HepG2 (cell line): ENCODE data around the gene TBC1D4. TPM values are rescaled to one million over a fixed set of nuclear protein-coding genes. Genes with fewer than 3 reads are reported as not detected.

ENCODE experiments used
- ATAC-seq: fragments of 200-7000 bp; cut with Tn5 transposase; 3 replicates; pipeline ENCODE4 v1.9.1; 2020; ENCODE audit warnings: mild to moderate bottlenecking, moderate library complexity
- BruUV-seq: library from RNA; stranded (reverse); fragments of 400-500 nt; replicated peaks from 2 replicates; lab custom pipeline; 2021; lab: Mats Ljungman, UMichigan
- CTCF ChIA-PET: fragments of 300-600 bp; formaldehyde crosslinking; extraction: SDS; loops from one replicate; lab custom pipeline; 2021; ENCODE audit warnings: low total read pairs, inconsistent platforms, low intra/inter-chr PET ratio; lab: Yijun Ruan, JAX
- POLR2A ChIA-PET: fragments of 350-600 bp; sonication (Branson Sonifier 250); formaldehyde crosslinking; loops from one replicate; lab custom pipeline; 2020; ENCODE audit warnings: antibody characterized with exemption, inconsistent platforms; lab: Yijun Ruan, JAX
- DNase-seq: peaks from one replicate; pipeline ENCODE4 v3.0.0-alpha.2; 2015; ENCODE audit warnings: low spot score
- FAIRE-seq: peaks from 3 replicates; lab custom pipeline; 2011; peaks lifted over from hg19 to GRCh38; lab: Jason Lieb, UNC
- H2AFZ ChIP-seq: one replicate; pipeline ENCODE4 v1.6.1; 2011; ENCODE audit warnings: low read length, inconsistent platforms
- H3K27ac ChIP-seq: fragments of 300-600 bp; 3 replicates; pipeline ENCODE4 v1.8.0; 2011; ENCODE audit warnings: mixed run types, mild to moderate bottlenecking, mixed read lengths, low read length, inconsistent platforms; ENCODE audit not compliant: insufficient read depth; ENCODE audit errors: extremely low read length
- H3K27me3 ChIP-seq, 2 experiments: fragments of 200-600 bp in 1 of 2; 2 replicates in 1 of 2; 3 replicates in 1 of 2; pipeline versions ENCODE4 v1.6.0 to v1.8.0; 2011; ENCODE audit warnings: low read length in 2 of 2, mild to moderate bottlenecking in 2 of 2, moderate library complexity in 2 of 2, inconsistent platforms in 1 of 2; ENCODE audit not compliant: insufficient read depth in 2 of 2, control insufficient read depth in 1 of 2
- H3K36me3 ChIP-seq, 2 experiments: fragments of 200-600 bp in 1 of 2; replicated peaks in 1 of 2; 2 replicates in 1 of 2; 3 replicates in 1 of 2; pipeline versions ENCODE4 v1.5.1 to v1.8.0; 2011; ENCODE audit warnings: low read length in 2 of 2, inconsistent platforms in 1 of 2; ENCODE audit not compliant: insufficient read depth in 2 of 2, control insufficient read depth in 1 of 2
- H3K4me1 ChIP-seq: 2 replicates; pipeline ENCODE4 v1.5.1; 2012; ENCODE audit warnings: low read length, inconsistent platforms; ENCODE audit not compliant: insufficient read depth
- H3K4me2 ChIP-seq: 2 replicates; pipeline ENCODE4 v1.6.0; 2011; ENCODE audit warnings: low read depth, low read length, inconsistent platforms
- H3K4me3 ChIP-seq, 3 experiments: fragments of 200-600 bp in 1 of 3; sonication (generic), shearing (Covaris generic) in 1 of 3; replicated peaks in 1 of 3; 2 replicates each; pipeline ENCODE4 v1.5.1; 2011 to 2016; ENCODE audit warnings: low read length in 3 of 3, inconsistent platforms in 2 of 3, low read depth in 2 of 3, mild to moderate bottlenecking in 2 of 3, control low read depth in 1 of 3, mixed read lengths in 1 of 3; ENCODE audit not compliant: insufficient read depth in 1 of 3
- H3K79me2 ChIP-seq: one replicate; pipeline ENCODE4 v1.6.1; 2011; ENCODE audit warnings: low read length, inconsistent platforms; ENCODE audit not compliant: insufficient read depth
- H3K9ac ChIP-seq: 2 replicates; pipeline ENCODE4 v1.6.0; 2011; ENCODE audit warnings: mild to moderate bottlenecking, low read depth, low read length, inconsistent platforms; ENCODE audit not compliant: insufficient read depth
- H3K9me3 ChIP-seq: 2 replicates; pipeline ENCODE4 v1.5.1; 2012; ENCODE audit warnings: mild to moderate bottlenecking, low read length
- H4K20me1 ChIP-seq: 2 replicates; pipeline ENCODE4 v1.6.0; 2011; ENCODE audit warnings: inconsistent platforms, mild to moderate bottlenecking, low read length, moderate library complexity; ENCODE audit not compliant: insufficient read depth
- CBX1 ChIP-seq: IDR thresholded peaks from one replicate; pipeline ENCODE4 v1.6.1; 2016; ENCODE audit warnings: antibody characterized with exemption, low read depth
- CEBPB ChIP-seq: IDR thresholded peaks from 2 replicates; pipeline ENCODE4 v1.6.1; 2011; ENCODE audit warnings: low read depth, low read length, improper control_type of control experiment, borderline replicate concordance
- CEBPG ChIP-seq: IDR thresholded peaks from 2 replicates; pipeline ENCODE4 v1.6.1; 2016
- FOSL1 ChIP-seq: sonication (generic); formaldehyde crosslinking; IDR thresholded peaks from 2 replicates; pipeline ENCODE4 v1.9.0; 2021; ENCODE audit warnings: missing genetic modification reagents, borderline replicate concordance
- KDM1A ChIP-seq: IDR thresholded peaks from 2 replicates; pipeline ENCODE4 v1.6.1; 2016; ENCODE audit warnings: missing compliant biosample characterization
- RAD21 ChIP-seq: fragments of 450-650 bp; formaldehyde crosslinking; IDR thresholded peaks from 2 replicates; pipeline ENCODE4 v1.5.0; 2020; ENCODE audit warnings: mild to moderate bottlenecking
- ZMYM2 ChIP-seq: sonication (generic); formaldehyde crosslinking; IDR thresholded peaks from 2 replicates; pipeline ENCODE4 v1.8.0; 2022; ENCODE audit warnings: mild to moderate bottlenecking, missing genetic modification reagents
- ZMYM3 ChIP-seq: sonication (generic); formaldehyde crosslinking; IDR thresholded peaks from 2 replicates; pipeline ENCODE4 v1.5.1; 2020; ENCODE audit warnings: mild to moderate bottlenecking, missing genetic modification reagents
- ZMYM4 ChIP-seq: sonication (generic); formaldehyde crosslinking; IDR thresholded peaks from 2 replicates; pipeline ENCODE4 v1.8.1; 2023; ENCODE audit warnings: mild to moderate bottlenecking, missing genetic modification reagents
- WGBS: methylation state at CpG from one replicate; pipeline ENCODE4 v1.1.6; 2017; ENCODE audit warnings: low lambda C conversion rate; 5-methylcytosine and 5-hydroxymethylcytosine counted together
- in situ Hi-C: cut with HindIII; loops from 2 replicates; pipeline ENCODE4 v1.10.0; 2017; ENCODE audit warnings: low pct_unique_long_range_greater_than_20kb; ENCODE audit not compliant: extremely low pct_ligation_motif_present
- intact Hi-C: fragments of 100-400 bp; cut with micrococcal nuclease; formaldehyde crosslinking; loops from one replicate; pipeline ENCODE4 v1.10.0; 2022; ENCODE audit not compliant: unreplicated experiment
- polyA plus RNA-seq, 8 experiments: library from polyadenylated mRNA; depleted of rRNA in 3 of 8; stranded (reverse) in 7 of 8; unstranded in 1 of 8; fragments of >200 nt; fragmentation: Illumina TruSeq in 4 of 8; extraction: Trizol in 4 of 8; gene quantifications; 2 replicates each; pipeline versions ENCODE4 v1.2.1 to v1.2.3, GENCODE V29; 2011 to 2016; ENCODE audit warnings: low read depth in 4 of 8, missing spikeins in 1 of 8, mixed read lengths in 1 of 8; ENCODE audit not compliant: insufficient read depth in 1 of 8
- total RNA-seq, 5 experiments: library from RNA; depleted of rRNA; stranded (reverse); fragments of >200 nt; fragmentation: Illumina TruSeq; extraction: Trizol; gene quantifications; 2 replicates each; pipeline ENCODE4 v1.2.3, GENCODE V29; 2016; ENCODE audit warnings: low read depth in 1 of 5
- TF ChIP-seq, protein P1 (sequence below): sonication (generic); formaldehyde crosslinking; IDR thresholded peaks from 2 replicates; pipeline ENCODE4 v1.9.0; 2021; ENCODE audit warnings: missing genetic modification reagents, mild to moderate bottlenecking, borderline replicate concordance
- TF ChIP-seq, protein P2 (sequence below): sonication (generic); formaldehyde crosslinking; IDR thresholded peaks from 2 replicates; pipeline ENCODE4 v1.4.0; 2020; ENCODE audit warnings: mild to moderate bottlenecking, low read depth, missing genetic modification reagents
- TF ChIP-seq, protein P3 (sequence below): sonication (generic); formaldehyde crosslinking; conservative IDR thresholded peaks from 2 replicates; pipeline ENCODE4 v1.4.0; 2020; ENCODE audit warnings: missing genetic modification reagents
- TF ChIP-seq, protein P4 (sequence below): sonication (generic); formaldehyde crosslinking; IDR thresholded peaks from 2 replicates; pipeline ENCODE4 v1.5.0; 2020; ENCODE audit warnings: mild to moderate bottlenecking, missing genetic modification reagents
- TF ChIP-seq, protein P5 (sequence below): sonication (generic); formaldehyde crosslinking; IDR thresholded peaks from 2 replicates; pipeline ENCODE4 v1.4.0; 2020; ENCODE audit warnings: missing genetic modification reagents

Gene TBC1D4
- total and polyA plus RNA-seq, 2 of the 13 experiments (the other 11 are each of a cell fraction or from before 2014, with no cell fraction given): 35.9 to 64.4 TPM

DNA sequence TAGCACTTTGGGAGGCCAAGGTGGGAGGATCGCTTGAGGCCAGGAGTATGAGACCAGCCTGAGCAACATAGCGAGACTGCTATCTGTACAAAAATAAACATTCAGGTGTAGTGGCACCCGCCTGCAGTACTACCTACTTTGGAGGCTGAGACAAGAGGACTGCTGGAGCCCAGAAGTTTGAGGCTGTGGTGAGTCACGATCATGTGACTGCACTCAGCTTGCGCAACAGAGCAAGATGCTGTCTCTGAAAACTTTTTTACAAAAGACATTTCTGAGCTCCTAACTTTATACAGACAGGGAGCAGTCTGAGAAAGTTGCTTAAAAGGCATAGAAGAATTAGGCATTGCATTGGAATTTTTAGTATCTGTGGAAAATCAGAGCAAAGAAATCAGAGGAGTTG is 10.4 kb upstream of the TBC1D4 start:
- Histone ChIP-seq H3K27me3 (no peaks in the 10 kb centered on the region), H3K4me2 (no peak overlapping the region), H4K20me1 (no peaks in the 10 kb centered on the region), H3K9ac (no peak overlapping the region), H3K27ac (no peak overlapping the region), H3K4me1 (peaks cover 43% of the 10 kb centered on the region), H3K4me3 (no peak overlapping the region), H3K9me3 (no peaks in the 10 kb centered on the region), H3K36me3 (no peaks in the 10 kb centered on the region), H3K79me2 (no peaks in the 10 kb centered on the region), H2AFZ (no peak overlapping the region)
- in situ Hi-C loops (no loop called here), intact Hi-C loops (no loop called here)
- FAIRE-seq (no peak), ATAC-seq (no peak), DNase-seq (no peak)
- no TSS peak for BruUV-seq
- CTCF ChIA-PET: no interaction called here
- POLR2A ChIA-PET: no interaction called here
- 78% methylated on average over 5 of the region's 5 CpGs for WGBS
- peak; percentile 37; the same call in 1 of the 2 replicates for TF ChIP-seq ZMYM3 (CRISPR knock-in tag)
- no peak for TF ChIP-seq CBX1
- 0 out of 2 replicates have a peak, but pooled peaks have one; percentile 40 for TF ChIP-seq ZMYM2 (CRISPR knock-in tag)
- TF ChIP-seq KDM1A (CRISPR knock-in tag): peak; percentile 30; the same call in 1 of the 2 replicates
- TF ChIP-seq CEBPG (CRISPR knock-in tag): peak; percentile 48
- TF ChIP-seq, protein P1, sequence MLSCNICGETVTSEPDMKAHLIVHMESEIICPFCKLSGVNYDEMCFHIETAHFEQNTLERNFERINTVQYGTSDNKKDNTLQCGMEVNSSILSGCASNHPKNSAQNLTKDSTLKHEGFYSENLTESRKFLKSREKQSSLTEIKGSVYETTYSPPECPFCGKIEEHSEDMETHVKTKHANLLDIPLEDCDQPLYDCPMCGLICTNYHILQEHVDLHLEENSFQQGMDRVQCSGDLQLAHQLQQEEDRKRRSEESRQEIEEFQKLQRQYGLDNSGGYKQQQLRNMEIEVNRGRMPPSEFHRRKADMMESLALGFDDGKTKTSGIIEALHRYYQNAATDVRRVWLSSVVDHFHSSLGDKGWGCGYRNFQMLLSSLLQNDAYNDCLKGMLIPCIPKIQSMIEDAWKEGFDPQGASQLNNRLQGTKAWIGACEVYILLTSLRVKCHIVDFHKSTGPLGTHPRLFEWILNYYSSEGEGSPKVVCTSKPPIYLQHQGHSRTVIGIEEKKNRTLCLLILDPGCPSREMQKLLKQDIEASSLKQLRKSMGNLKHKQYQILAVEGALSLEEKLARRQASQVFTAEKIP (CRISPR knock-in tag): no peak
- TF ChIP-seq, protein P2, sequence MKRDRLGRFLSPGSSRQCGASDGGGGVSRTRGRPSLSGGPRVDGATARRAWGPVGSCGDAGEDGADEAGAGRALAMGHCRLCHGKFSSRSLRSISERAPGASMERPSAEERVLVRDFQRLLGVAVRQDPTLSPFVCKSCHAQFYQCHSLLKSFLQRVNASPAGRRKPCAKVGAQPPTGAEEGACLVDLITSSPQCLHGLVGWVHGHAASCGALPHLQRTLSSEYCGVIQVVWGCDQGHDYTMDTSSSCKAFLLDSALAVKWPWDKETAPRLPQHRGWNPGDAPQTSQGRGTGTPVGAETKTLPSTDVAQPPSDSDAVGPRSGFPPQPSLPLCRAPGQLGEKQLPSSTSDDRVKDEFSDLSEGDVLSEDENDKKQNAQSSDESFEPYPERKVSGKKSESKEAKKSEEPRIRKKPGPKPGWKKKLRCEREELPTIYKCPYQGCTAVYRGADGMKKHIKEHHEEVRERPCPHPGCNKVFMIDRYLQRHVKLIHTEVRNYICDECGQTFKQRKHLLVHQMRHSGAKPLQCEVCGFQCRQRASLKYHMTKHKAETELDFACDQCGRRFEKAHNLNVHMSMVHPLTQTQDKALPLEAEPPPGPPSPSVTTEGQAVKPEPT (CRISPR knock-in tag): no peak
- TF ChIP-seq, protein P3, sequence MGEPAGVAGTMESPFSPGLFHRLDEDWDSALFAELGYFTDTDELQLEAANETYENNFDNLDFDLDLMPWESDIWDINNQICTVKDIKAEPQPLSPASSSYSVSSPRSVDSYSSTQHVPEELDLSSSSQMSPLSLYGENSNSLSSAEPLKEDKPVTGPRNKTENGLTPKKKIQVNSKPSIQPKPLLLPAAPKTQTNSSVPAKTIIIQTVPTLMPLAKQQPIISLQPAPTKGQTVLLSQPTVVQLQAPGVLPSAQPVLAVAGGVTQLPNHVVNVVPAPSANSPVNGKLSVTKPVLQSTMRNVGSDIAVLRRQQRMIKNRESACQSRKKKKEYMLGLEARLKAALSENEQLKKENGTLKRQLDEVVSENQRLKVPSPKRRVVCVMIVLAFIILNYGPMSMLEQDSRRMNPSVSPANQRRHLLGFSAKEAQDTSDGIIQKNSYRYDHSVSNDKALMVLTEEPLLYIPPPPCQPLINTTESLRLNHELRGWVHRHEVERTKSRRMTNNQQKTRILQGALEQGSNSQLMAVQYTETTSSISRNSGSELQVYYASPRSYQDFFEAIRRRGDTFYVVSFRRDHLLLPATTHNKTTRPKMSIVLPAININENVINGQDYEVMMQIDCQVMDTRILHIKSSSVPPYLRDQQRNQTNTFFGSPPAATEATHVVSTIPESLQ (CRISPR knock-in tag): no peak
- TF ChIP-seq RAD21 (CRISPR knock-in tag): no peak
- 0 out of 2 replicates have a peak, but pooled peaks have one; percentile 22 for TF ChIP-seq ZMYM4 (CRISPR knock-in tag)
- TF ChIP-seq FOSL1 (CRISPR knock-in tag): peak; percentile 65
- peak; percentile 81 for TF ChIP-seq CEBPB
- TF ChIP-seq, protein P4, sequence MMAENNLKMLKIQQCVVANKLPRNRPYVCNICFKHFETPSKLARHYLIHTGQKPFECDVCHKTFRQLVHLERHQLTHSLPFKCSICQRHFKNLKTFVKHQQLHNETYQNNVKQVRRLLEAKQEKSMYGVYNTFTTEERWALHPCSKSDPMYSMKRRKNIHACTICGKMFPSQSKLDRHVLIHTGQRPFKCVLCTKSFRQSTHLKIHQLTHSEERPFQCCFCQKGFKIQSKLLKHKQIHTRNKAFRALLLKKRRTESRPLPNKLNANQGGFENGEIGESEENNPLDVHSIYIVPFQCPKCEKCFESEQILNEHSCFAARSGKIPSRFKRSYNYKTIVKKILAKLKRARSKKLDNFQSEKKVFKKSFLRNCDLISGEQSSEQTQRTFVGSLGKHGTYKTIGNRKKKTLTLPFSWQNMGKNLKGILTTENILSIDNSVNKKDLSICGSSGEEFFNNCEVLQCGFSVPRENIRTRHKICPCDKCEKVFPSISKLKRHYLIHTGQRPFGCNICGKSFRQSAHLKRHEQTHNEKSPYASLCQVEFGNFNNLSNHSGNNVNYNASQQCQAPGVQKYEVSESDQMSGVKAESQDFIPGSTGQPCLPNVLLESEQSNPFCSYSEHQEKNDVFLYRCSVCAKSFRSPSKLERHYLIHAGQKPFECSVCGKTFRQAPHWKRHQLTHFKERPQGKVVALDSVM (CRISPR knock-in tag): peak; percentile 96
- TF ChIP-seq, protein P5, sequence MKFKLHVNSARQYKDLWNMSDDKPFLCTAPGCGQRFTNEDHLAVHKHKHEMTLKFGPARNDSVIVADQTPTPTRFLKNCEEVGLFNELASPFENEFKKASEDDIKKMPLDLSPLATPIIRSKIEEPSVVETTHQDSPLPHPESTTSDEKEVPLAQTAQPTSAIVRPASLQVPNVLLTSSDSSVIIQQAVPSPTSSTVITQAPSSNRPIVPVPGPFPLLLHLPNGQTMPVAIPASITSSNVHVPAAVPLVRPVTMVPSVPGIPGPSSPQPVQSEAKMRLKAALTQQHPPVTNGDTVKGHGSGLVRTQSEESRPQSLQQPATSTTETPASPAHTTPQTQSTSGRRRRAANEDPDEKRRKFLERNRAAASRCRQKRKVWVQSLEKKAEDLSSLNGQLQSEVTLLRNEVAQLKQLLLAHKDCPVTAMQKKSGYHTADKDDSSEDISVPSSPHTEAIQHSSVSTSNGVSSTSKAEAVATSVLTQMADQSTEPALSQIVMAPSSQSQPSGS: no peak
